RWPE2 (cell line): Measurements from ENCODE around the gene GRAP.
A peak's percentile ranks its signal among the peaks of the same experiment; 100 is the strongest.
"Not testable (repeated sequence)": the region's sequence is repeated elsewhere in the genome, so short reads cannot be mapped to it uniquely, and the experiment has no call there.

Experiments used
- ATAC-seq: fragments of 200-7000 bp; cut with Tn5 transposase; 3 replicates; pipeline ENCODE4 v1.9.1; 2021; ENCODE audit warnings: low read depth
- DNase-seq: peaks from one replicate; pipeline ENCODE4 v3.0.0-alpha.2; 2020; ENCODE audit warnings: low spot score
- H3K27ac ChIP-seq: fragments of 450-650 bp; 2 replicates; pipeline ENCODE4 v1.5.1; 2017; ENCODE audit warnings: mild to moderate bottlenecking; ENCODE audit not compliant: poor library complexity, severe bottlenecking
- H3K27me3 ChIP-seq: fragments of 250-450 bp; sonication (Bioruptor Pico); 2 replicates; pipeline ENCODE4 v1.5.1; 2021; ENCODE audit warnings: mild to moderate bottlenecking, moderate library complexity; ENCODE audit not compliant: insufficient read depth, poor library complexity, severe bottlenecking
- H3K36me3 ChIP-seq: fragments of 250-450 bp; sonication (Bioruptor Pico); 2 replicates; pipeline ENCODE4 v1.5.1; 2020; ENCODE audit warnings: low read depth, mild to moderate bottlenecking, moderate library complexity
- H3K4me1 ChIP-seq: fragments of 250-450 bp; sonication (Bioruptor Pico); 2 replicates; pipeline ENCODE4 v1.5.1; 2021; ENCODE audit warnings: mild to moderate bottlenecking, moderate library complexity; ENCODE audit not compliant: insufficient read depth, poor library complexity, severe bottlenecking
- H3K4me3 ChIP-seq: fragments of 250-450 bp; sonication (Bioruptor Pico); 2 replicates; pipeline ENCODE4 v1.5.1; 2021; ENCODE audit warnings: mild to moderate bottlenecking, moderate library complexity; ENCODE audit not compliant: severe bottlenecking
- H3K9me3 ChIP-seq: fragments of 250-450 bp; sonication (Bioruptor Pico); 2 replicates; pipeline ENCODE4 v1.5.1; 2021; ENCODE audit warnings: mild to moderate bottlenecking, moderate library complexity; ENCODE audit not compliant: severe bottlenecking
- CTCF ChIP-seq: fragments of 450-650 bp; IDR thresholded peaks from one replicate; pipeline ENCODE4 v1.5.1; 2017; ENCODE audit warnings: mild to moderate bottlenecking, moderate library complexity; ENCODE audit not compliant: poor library complexity, severe bottlenecking

The GRAP gene

DNA sequence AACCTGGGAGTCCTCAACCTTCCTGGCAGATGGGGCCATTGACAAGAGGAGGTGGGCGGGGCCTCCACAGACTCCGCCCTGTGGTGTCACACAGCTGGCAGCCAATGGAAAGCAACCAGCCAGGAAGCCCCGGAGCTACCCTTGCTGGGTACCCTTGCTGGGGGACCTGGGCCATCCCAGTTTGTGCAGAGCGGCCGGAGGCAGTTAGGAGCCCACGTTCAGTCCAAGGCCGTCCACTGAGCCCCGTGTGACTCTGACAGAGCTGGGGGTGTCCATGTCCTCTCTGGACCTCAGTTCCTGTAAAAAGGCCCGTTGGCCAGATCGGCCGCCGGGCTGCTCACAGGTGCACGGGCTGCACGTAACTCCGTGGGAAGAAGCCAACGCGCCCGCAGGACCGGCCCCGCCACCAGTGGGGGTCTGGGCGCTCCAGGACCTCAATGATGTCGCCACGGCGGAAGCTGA lies 25.1 kb downstream of the GRAP start:
- no peaks in the 10 kb centered on the region for H3K9me3 ChIP-seq
- TF ChIP-seq CTCF: no peak
- H3K4me1 ChIP-seq: no peaks in the 10 kb centered on the region
- ATAC-seq (no peak), DNase-seq (no peak)
- H3K4me3 ChIP-seq: no peak overlapping the region
- H3K27ac ChIP-seq: no peak overlapping the region
- no peaks in the 10 kb centered on the region for H3K27me3 ChIP-seq
- H3K36me3 ChIP-seq: no peaks in the 10 kb centered on the region

DNA sequence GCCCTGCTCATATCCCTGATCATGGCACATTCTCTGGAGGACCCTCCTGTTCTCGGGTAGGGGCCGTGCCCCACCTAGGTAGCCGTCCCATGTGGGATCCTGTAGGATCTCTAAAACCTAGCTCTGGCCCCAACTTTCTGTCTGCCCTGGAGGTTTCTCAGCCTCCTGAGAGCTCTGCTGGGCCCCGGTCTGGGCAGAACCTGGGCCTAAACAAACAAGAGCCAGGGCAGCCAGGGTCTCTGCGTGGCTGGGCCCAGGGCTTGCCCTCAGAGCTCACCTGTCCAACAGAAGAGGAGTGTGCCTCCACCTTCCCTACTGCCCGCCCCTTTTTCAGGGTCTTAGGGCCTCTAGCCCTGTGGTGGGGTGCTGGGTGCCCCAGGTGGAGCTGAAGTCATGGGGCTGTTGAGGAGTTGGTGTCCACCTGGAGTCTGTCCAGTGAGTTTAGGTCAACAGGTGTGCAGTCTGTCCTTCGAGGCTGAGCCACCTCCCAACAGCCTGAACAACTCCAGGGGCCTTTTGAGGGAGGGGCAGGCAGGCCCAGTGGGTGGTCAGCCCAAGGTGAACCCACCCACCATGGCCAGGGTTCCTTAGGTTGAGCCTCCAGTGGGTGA lies 25.6 kb downstream of the GRAP start:
- not testable (repeated sequence) for H3K4me3 ChIP-seq, DNase-seq, H3K4me1 ChIP-seq, H3K36me3 ChIP-seq, H3K9me3 ChIP-seq, H3K27me3 ChIP-seq, ATAC-seq, H3K27ac ChIP-seq

GRCh38 chr17:19020016-19020415 lies 26.7 kb downstream of the GRAP start:
- Histone ChIP-seq H3K27ac (no peak overlapping the region), H3K9me3 (no peaks in the 10 kb centered on the region), H3K36me3 (no peaks in the 10 kb centered on the region), H3K4me1 (peaks cover 5% of the 10 kb centered on the region), H3K27me3 (no peaks in the 10 kb centered on the region), H3K4me3 (no peak overlapping the region)
- DNase-seq (peak; percentile 19), ATAC-seq (no peak)
- TF ChIP-seq CTCF: no peak

GRCh38 chr17:19019041-19019941 lies 27.5 kb downstream of the GRAP start:
- no peaks in the 10 kb centered on the region for H3K9me3 ChIP-seq
- no peak for TF ChIP-seq CTCF
- peak; percentile 62 for DNase-seq
- no peaks in the 10 kb centered on the region for H3K36me3 ChIP-seq
- ATAC-seq: no peak
- H3K27me3 ChIP-seq: no peaks in the 10 kb centered on the region
- no peak overlapping the region for H3K27ac ChIP-seq
- peaks cover 5% of the 10 kb centered on the region for H3K4me1 ChIP-seq
- H3K4me3 ChIP-seq: no peak overlapping the region

DNA sequence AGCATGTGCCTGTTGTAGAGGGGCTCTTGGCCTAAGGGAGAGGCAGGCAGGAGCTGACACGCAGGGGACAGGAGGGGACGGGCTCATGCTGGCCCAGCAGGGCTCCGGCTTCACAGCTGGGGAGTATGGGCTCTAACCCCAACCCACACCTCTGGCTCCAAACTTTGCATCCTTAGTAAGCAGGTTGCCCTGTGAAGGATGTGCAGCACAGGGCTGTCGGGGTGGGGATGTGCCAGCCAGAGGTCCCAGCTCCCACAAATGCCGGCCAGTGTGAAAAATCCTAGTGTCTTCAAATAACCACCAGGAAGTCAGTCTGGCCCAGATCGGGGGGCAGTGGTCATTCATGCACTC lies 28.2 kb downstream of the GRAP start:
- Histone ChIP-seq H3K27ac (no peak overlapping the region), H3K36me3 (no peaks in the 10 kb centered on the region), H3K4me3 (no peak overlapping the region), H3K4me1 (peaks cover 5% of the 10 kb centered on the region), H3K27me3 (no peaks in the 10 kb centered on the region), H3K9me3 (no peaks in the 10 kb centered on the region)
- TF ChIP-seq CTCF: no peak
- ATAC-seq (no peak), DNase-seq (no peak)
